Gastrocnemius medialis (tissue), 4 donors: ENCODE results near the gene DGCR8. TPM values are rescaled to one million over a fixed set of nuclear protein-coding genes. Genes with fewer than 3 reads are reported as not detected.
"Not testable (repeated sequence)": the region's sequence is repeated elsewhere in the genome, so short reads cannot be mapped to it uniquely, and the experiment has no call there.

Experiments
- ATAC-seq, 2 donors: fragments of 150-250 bp; one replicate each; pipeline ENCODE4 v1.9.1; 2016
- DNase-seq, 2 donors: peaks; one replicate each; pipeline ENCODE4 v3.0.0-alpha.2; 2019
- H3K27ac ChIP-seq, 4 donors: fragments of 200-600 bp; sonication (generic); 1 replicate in 1 of 4; 2 replicates in 3 of 4; pipeline ENCODE4 v1.5.1; 2016 to 2018; ENCODE audit warnings: mild to moderate bottlenecking in 2 of 4, moderate library complexity in 1 of 4
- H3K27me3 ChIP-seq, 3 donors: fragments of 200-600 bp; sonication (generic) in 2 of 3; 1 replicate in 1 of 3; 2 replicates in 2 of 3; pipeline versions ENCODE4 v1.5.1 to v1.6.0; 2016 to 2019; ENCODE audit warnings: mild to moderate bottlenecking in 1 of 3, moderate library complexity in 1 of 3
- H3K36me3 ChIP-seq, 2 donors: fragments of 200-600 bp; sonication (generic) in 1 of 2; one replicate each; pipeline ENCODE4 v1.5.1; 2017 to 2018
- H3K4me1 ChIP-seq, 2 donors: fragments of 200-600 bp; sonication (generic) in 1 of 2; one replicate each; pipeline ENCODE4 v1.5.1; 2016 to 2017; ENCODE audit warnings: mild to moderate bottlenecking in 2 of 2
- H3K4me3 ChIP-seq, 4 donors: fragments of 200-600 bp; sonication (generic) in 3 of 4; 1 replicate in 1 of 4; 2 replicates in 3 of 4; pipeline ENCODE4 v1.5.1; 2016 to 2019; ENCODE audit warnings: mild to moderate bottlenecking in 2 of 4
- H3K9me3 ChIP-seq, 3 donors: fragments of 200-600 bp; sonication (generic) in 2 of 3; 1 replicate in 1 of 3; 2 replicates in 2 of 3; pipeline ENCODE4 v1.5.1; 2016 to 2019
- CTCF ChIP-seq, 5 experiments: fragments of 450-650 bp in 3 of 5; fragments of 200-600 bp in 2 of 5; sonication (generic) in 2 of 5; IDR thresholded peaks in 4 of 5; conservative IDR thresholded peaks in 1 of 5; 1 replicate in 4 of 5; 2 replicates in 1 of 5; pipeline ENCODE4 v1.5.1; 2016 to 2019; ENCODE audit warnings: antibody characterized with exemption in 5 of 5, mild to moderate bottlenecking in 3 of 5, moderate library complexity in 3 of 5
- POLR2A ChIP-seq, 2 donors: fragments of 450-650 bp; IDR thresholded peaks; one replicate each; pipeline ENCODE4 v1.6.1; 2017; ENCODE audit warnings: antibody characterized with exemption in 2 of 2, mild to moderate bottlenecking in 2 of 2, moderate library complexity in 2 of 2
- in situ Hi-C, 4 donors: fragments of 200-750 bp; cut with MboI; loops; one replicate each; pipeline versions ENCODE4 v1.15.0 to v1.8.0; 2017; ENCODE audit warnings: low sequenced_read_pairs in 4 of 4
- intact Hi-C: fragments of 100-400 bp; cut with DNase I; formaldehyde crosslinking; loops from one replicate; pipeline ENCODE4 v1.15.1; 2023; ENCODE audit warnings: low total_unique reads
- total RNA-seq, 4 donors: library from RNA; depleted of rRNA; stranded (reverse); fragments of >200 nt; gene quantifications; one replicate each; pipeline versions ENCODE4 v1.1.0 to v1.2.3, GENCODE V29; 2016

The DGCR8 gene
- total RNA-seq, 4 donors from 2014 or later = 5.2 to 16.5 (median 11.2) TPM

GRCh38 chr22:20064545-20065262 lies 15.3 kb upstream of the DGCR8 start:
- Histone ChIP-seq H3K27me3 (no peaks in the 10 kb centered on the region), H3K27ac (no peak overlapping the region), H3K36me3 (peaks cover 0 to 31% of the 10 kb centered on the region in 2 donors), H3K4me1 (peaks cover 6 to 16% of the 10 kb centered on the region in 2 donors), H3K9me3 (no peaks in the 10 kb centered on the region), H3K4me3 (no peak overlapping the region)
- no peak for DNase-seq
- TF ChIP-seq CTCF (IDR thresholded peaks at IDR 0.05 in 4 of 5, conservative IDR thresholded peaks at IDR 0.05 in 1 of 5) (no peak), POLR2A (IDR thresholded peaks at IDR 0.05) (no peak)
- in situ Hi-C loops = no loop called here
- no peak for ATAC-seq
- intact Hi-C loops = no loop called here

GRCh38 chr22:20065896-20066616 lies 14.0 kb upstream of the DGCR8 start:
- no peak for DNase-seq
- H3K4me3 ChIP-seq = no peak overlapping the region
- H3K4me1 ChIP-seq = peaks cover 6 to 16% of the 10 kb centered on the region in 2 donors
- H3K9me3 ChIP-seq = no peaks in the 10 kb centered on the region
- TF ChIP-seq CTCF (IDR thresholded peaks at IDR 0.05 in 4 of 5, conservative IDR thresholded peaks at IDR 0.05 in 1 of 5) = no peak
- TF ChIP-seq POLR2A (IDR thresholded peaks at IDR 0.05) = no peak
- no peaks in the 10 kb centered on the region for H3K27me3 ChIP-seq
- ATAC-seq = no peak
- in situ Hi-C loops = no loop called here
- intact Hi-C loops = no loop called here
- H3K27ac ChIP-seq = no peak overlapping the region
- peaks cover 0 to 24% of the 10 kb centered on the region in 2 donors for H3K36me3 ChIP-seq

GRCh38 chr22:20066617-20067383 lies 13.2 kb upstream of the DGCR8 start:
- Histone ChIP-seq H3K4me3 (no peak overlapping the region), H3K36me3 (peaks cover 0 to 17% of the 10 kb centered on the region in 2 donors), H3K4me1 (peaks cover 6 to 16% of the 10 kb centered on the region in 2 donors), H3K27ac (no peak overlapping the region), H3K9me3 (no peaks in the 10 kb centered on the region), H3K27me3 (no peaks in the 10 kb centered on the region)
- no peak for ATAC-seq
- TF ChIP-seq CTCF (IDR thresholded peaks at IDR 0.05 in 4 of 5, conservative IDR thresholded peaks at IDR 0.05 in 1 of 5) (no peak), POLR2A (IDR thresholded peaks at IDR 0.05) (no peak)
- in situ Hi-C loops (no loop called here), intact Hi-C loops (no loop called here)
- no peak for DNase-seq

GRCh38 chr22:20067384-20067682 lies 12.7 kb upstream of the DGCR8 start:
- H3K27ac ChIP-seq, H3K27me3 ChIP-seq, ATAC-seq, in situ Hi-C loops, intact Hi-C loops, H3K4me3 ChIP-seq, DNase-seq, H3K9me3 ChIP-seq: not testable (repeated sequence)
- peaks cover 0 to 12% of the 10 kb centered on the region in 2 donors for H3K36me3 ChIP-seq
- peaks cover 6 to 16% of the 10 kb centered on the region in 2 donors for H3K4me1 ChIP-seq

- in situ Hi-C loops (no loop called here), intact Hi-C loops (no loop called here)
- Histone ChIP-seq H3K4me1 (peaks cover 6 to 9% of the 10 kb centered on the region in 2 donors), H3K36me3 (peaks cover 0 to 8% of the 10 kb centered on the region in 2 donors), H3K27ac (no peak overlapping the region), H3K27me3 (no peaks in the 10 kb centered on the region), H3K9me3 (no peaks in the 10 kb centered on the region), H3K4me3 (no peak overlapping the region)
- ATAC-seq (no peak), DNase-seq (no peak)
- no peak for TF ChIP-seq CTCF (IDR thresholded peaks at IDR 0.05 in 4 of 5, conservative IDR thresholded peaks at IDR 0.05 in 1 of 5)
- TF ChIP-seq POLR2A (IDR thresholded peaks at IDR 0.05) = no peak
Observed at GRCh38 chr22:20068640-20069039, 11.4 kb upstream of the DGCR8 start.
